ENCODE data around the gene CD79B.
"Not testable (repeated sequence)": the region's sequence is repeated elsewhere in the genome, so short reads cannot be mapped to it uniquely, and the experiment has no call there.

DNA sequence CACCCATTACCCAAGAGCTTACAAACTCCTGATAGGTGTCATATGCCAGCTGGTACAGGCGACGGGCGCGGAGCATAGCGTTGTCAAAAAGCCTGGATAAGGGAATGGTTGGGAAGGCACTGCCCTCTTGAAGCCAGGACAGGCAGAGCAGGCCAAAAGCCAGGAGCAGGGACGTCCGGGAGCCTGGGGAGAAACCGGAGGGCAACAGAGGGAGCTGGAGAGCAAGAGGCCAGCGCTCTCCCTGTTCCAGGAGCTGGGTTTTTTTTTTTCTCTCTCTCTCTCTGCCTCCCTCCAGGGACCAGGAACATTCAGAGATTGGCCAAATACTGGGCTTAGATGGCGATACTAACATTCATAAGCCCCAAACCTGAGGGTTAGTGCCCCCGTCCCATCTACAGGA is 50.8 kb downstream of the CD79B start:
- TF ChIP-seq, protein P1, sequence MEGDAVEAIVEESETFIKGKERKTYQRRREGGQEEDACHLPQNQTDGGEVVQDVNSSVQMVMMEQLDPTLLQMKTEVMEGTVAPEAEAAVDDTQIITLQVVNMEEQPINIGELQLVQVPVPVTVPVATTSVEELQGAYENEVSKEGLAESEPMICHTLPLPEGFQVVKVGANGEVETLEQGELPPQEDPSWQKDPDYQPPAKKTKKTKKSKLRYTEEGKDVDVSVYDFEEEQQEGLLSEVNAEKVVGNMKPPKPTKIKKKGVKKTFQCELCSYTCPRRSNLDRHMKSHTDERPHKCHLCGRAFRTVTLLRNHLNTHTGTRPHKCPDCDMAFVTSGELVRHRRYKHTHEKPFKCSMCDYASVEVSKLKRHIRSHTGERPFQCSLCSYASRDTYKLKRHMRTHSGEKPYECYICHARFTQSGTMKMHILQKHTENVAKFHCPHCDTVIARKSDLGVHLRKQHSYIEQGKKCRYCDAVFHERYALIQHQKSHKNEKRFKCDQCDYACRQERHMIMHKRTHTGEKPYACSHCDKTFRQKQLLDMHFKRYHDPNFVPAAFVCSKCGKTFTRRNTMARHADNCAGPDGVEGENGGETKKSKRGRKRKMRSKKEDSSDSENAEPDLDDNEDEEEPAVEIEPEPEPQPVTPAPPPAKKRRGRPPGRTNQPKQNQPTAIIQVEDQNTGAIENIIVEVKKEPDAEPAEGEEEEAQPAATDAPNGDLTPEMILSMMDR (IDR thresholded peaks at IDR 0.05): peak; percentile 31
- not testable (repeated sequence) for TF ChIP-seq EZH2, EZH2phosphoT487 (IDR thresholded peaks at IDR 0.05)

Measured in neural progenitor cell (in vitro differentiated cells).